ENCODE measurements around the gene VIPR2.

- TF ChIP-seq ZNF114 (CRISPR knock-in tag; IDR thresholded peaks at IDR 0.05) (no peak), CTCF (conservative IDR thresholded peaks at IDR 0.05; ENCODE audit: low read depth in 2 of 2) (no peak), EZH2 (IDR thresholded peaks at IDR 0.05; ENCODE audit: low read depth, unreplicated experiment) (no peak), EZH2phosphoT487 (IDR thresholded peaks at IDR 0.05; ENCODE audit: unreplicated experiment) (no peak), POLR2AphosphoS5 (IDR thresholded peaks at IDR 0.05; ENCODE audit: low read depth) (no peak), REST (IDR thresholded peaks at IDR 0.05; ENCODE audit: unreplicated experiment) (no peak), CREB1 (CRISPR knock-in tag; IDR thresholded peaks at IDR 0.05; ENCODE audit: low read depth) (no peak), ETS1 (IDR thresholded peaks at IDR 0.05) (no peak), NANOG (IDR thresholded peaks at IDR 0.05; ENCODE audit: borderline replicate concordance) (no peak), JUNB (IDR thresholded peaks at IDR 0.05; ENCODE audit: unreplicated experiment) (no peak), ZNF331 (CRISPR knock-in tag; IDR thresholded peaks at IDR 0.05; ENCODE audit: low read depth) (no peak), ZNF462 (CRISPR knock-in tag; IDR thresholded peaks at IDR 0.05) (no peak)
Measured at GRCh38 chr7:159023206-159023605, 121.5 kb downstream of the VIPR2 start.

All from GM23338 (cell line).